Endothelial cell of umbilical vein (primary cell): ENCODE data around the gene KRTAP5-6. TPM values are rescaled to one million over a fixed set of nuclear protein-coding genes. Genes with fewer than 3 reads are reported as not detected.

Experiments
- BruUV-seq: library from RNA; stranded (reverse); fragments of 400-500 nt; replicated peaks from 2 replicates; lab custom pipeline; 2021; lab: Mats Ljungman, UMichigan
- CTCF ChIA-PET: fragments of 300-600, 350-600 bp; sonication (Branson Sonifier 250); formaldehyde crosslinking; loops from one replicate; lab custom pipeline; 2021; ENCODE audit warnings: antibody characterized with exemption, inconsistent platforms; lab: Charles Lee
- POLR2A ChIA-PET: fragments of 300-600, 350-600 bp; sonication (Branson Sonifier 250); formaldehyde crosslinking; loops from one replicate; lab custom pipeline; 2021; ENCODE audit warnings: antibody characterized with exemption, inconsistent platforms; lab: Charles Lee
- DNase-seq: peaks from one replicate; pipeline ENCODE4 v3.0.0-alpha.2; 2011; ENCODE audit warnings: low read depth, low spot score
- FAIRE-seq: peaks from 2 replicates; lab custom pipeline; 2011; peaks lifted over from hg19 to GRCh38; lab: Jason Lieb, UNC
- H2AFZ ChIP-seq: 2 replicates; pipeline ENCODE4 v1.6.0; 2012; ENCODE audit warnings: low read depth, low read length, control low read depth, inconsistent platforms
- H3K27ac ChIP-seq: 2 replicates; pipeline ENCODE4 v1.5.1; 2011; ENCODE audit warnings: low read depth, mild to moderate bottlenecking, control low read depth, low read length, moderate library complexity; ENCODE audit not compliant: insufficient read depth
- H3K27me3 ChIP-seq, 2 experiments: 2 replicates each; pipeline versions ENCODE4 v1.6.0 to v1.6.1; 2011; ENCODE audit warnings: low read length in 2 of 2, mixed read lengths in 1 of 2; ENCODE audit not compliant: control insufficient read depth in 2 of 2, insufficient read depth in 2 of 2
- H3K36me3 ChIP-seq, 2 experiments: 2 replicates in 1 of 2; 3 replicates in 1 of 2; pipeline ENCODE4 v1.5.1; 2011; ENCODE audit warnings: low read length in 2 of 2, mild to moderate bottlenecking in 1 of 2, moderate library complexity in 1 of 2; ENCODE audit not compliant: control insufficient read depth in 2 of 2, insufficient read depth in 2 of 2; ENCODE audit errors: extremely low read depth in 1 of 2
- H3K4me1 ChIP-seq: 3 replicates; pipeline ENCODE4 v1.5.1; 2011; ENCODE audit warnings: mild to moderate bottlenecking, low read length; ENCODE audit not compliant: control insufficient read depth, insufficient read depth; ENCODE audit errors: extremely low read depth
- H3K4me2 ChIP-seq: 2 replicates; pipeline ENCODE4 v1.6.1; 2011; ENCODE audit warnings: low read length, control low read depth, mixed read lengths; ENCODE audit not compliant: insufficient read depth
- H3K4me3 ChIP-seq, 3 experiments: fragments of 200-600 bp in 1 of 3; sonication (generic), shearing (Covaris generic) in 1 of 3; replicated peaks in 1 of 3; 2 replicates each; pipeline ENCODE4 v1.5.1; 2011 to 2016; ENCODE audit warnings: control low read depth in 3 of 3, low read length in 3 of 3, mild to moderate bottlenecking in 2 of 3, inconsistent platforms in 1 of 3, low read depth in 1 of 3, moderate library complexity in 1 of 3; ENCODE audit not compliant: insufficient read depth in 1 of 3
- H3K79me2 ChIP-seq: 2 replicates; pipeline ENCODE4 v1.6.0; 2012; ENCODE audit warnings: low read length, inconsistent platforms; ENCODE audit not compliant: control insufficient read depth, insufficient read depth
- H3K9ac ChIP-seq: replicated peaks from 2 replicates; pipeline ENCODE3; 2011; ENCODE audit warnings: low read length, control low read depth; ENCODE audit not compliant: insufficient read depth; ENCODE audit errors: extremely low read depth
- H3K9me1 ChIP-seq: replicated peaks from 3 replicates; pipeline ENCODE4 v1.6.0; 2011; ENCODE audit warnings: mild to moderate bottlenecking, low read length; ENCODE audit not compliant: control insufficient read depth, insufficient read depth; ENCODE audit errors: extremely low read depth
- H3K9me3 ChIP-seq: replicated peaks from 2 replicates; pipeline ENCODE4 v1.5.1; 2012; ENCODE audit warnings: low read length, inconsistent platforms; ENCODE audit not compliant: control insufficient read depth, insufficient read depth
- H4K20me1 ChIP-seq: replicated peaks from 2 replicates; pipeline ENCODE3; 2011; ENCODE audit warnings: mild to moderate bottlenecking, low read length; ENCODE audit not compliant: control insufficient read depth, insufficient read depth; ENCODE audit errors: extremely low read depth
- CTCF ChIP-seq, 2 donors: IDR thresholded peaks; 1 replicate in 1 of 2; 2 replicates in 1 of 2; pipeline ENCODE4 v1.5.1; 2011; ENCODE audit warnings: low read length in 2 of 2, mild to moderate bottlenecking in 2 of 2, moderate library complexity in 2 of 2, control low read depth in 1 of 2, inconsistent platforms in 1 of 2, low read depth in 1 of 2; ENCODE audit not compliant: insufficient read depth in 1 of 2; ENCODE audit errors: extremely low read depth in 1 of 2
- EZH2 ChIP-seq: IDR thresholded peaks from 2 replicates; pipeline ENCODE4 v1.6.1; 2012; ENCODE audit warnings: borderline replicate concordance, low read depth, mild to moderate bottlenecking, moderate library complexity, low read length, inconsistent platforms; ENCODE audit not compliant: severe bottlenecking
- FOS ChIP-seq: IDR thresholded peaks from 2 replicates; pipeline ENCODE4 v1.6.1; 2011; ENCODE audit warnings: mild to moderate bottlenecking, low read length, moderate library complexity, borderline replicate concordance; ENCODE audit not compliant: insufficient read depth
- GATA2 ChIP-seq: IDR thresholded peaks from 2 replicates; pipeline ENCODE4 v1.7.0; 2011; ENCODE audit warnings: low read depth, mild to moderate bottlenecking, moderate library complexity, mixed read lengths, low read length; ENCODE audit not compliant: insufficient read length, insufficient read depth
- JUN ChIP-seq: IDR thresholded peaks from 2 replicates; pipeline ENCODE4 v1.6.1; 2011; ENCODE audit warnings: borderline replicate concordance, low read depth; ENCODE audit not compliant: insufficient read length, insufficient read depth
- MYC ChIP-seq: IDR thresholded peaks from one replicate; pipeline ENCODE4 v1.6.1; 2011; ENCODE audit warnings: mild to moderate bottlenecking, low read depth, low read length
- POLR2A ChIP-seq: IDR thresholded peaks from 2 replicates; pipeline ENCODE4 v1.6.1; 2012; ENCODE audit warnings: low read depth, mild to moderate bottlenecking, control low read depth, low read length
- POLR2AphosphoS5 ChIP-seq: IDR thresholded peaks from 2 replicates; pipeline ENCODE4 v1.6.1; 2012; ENCODE audit warnings: low read depth, mild to moderate bottlenecking, control low read depth, low read length, moderate library complexity; ENCODE audit not compliant: insufficient read depth
- dilution Hi-C: fragments of 300-500 bp; cut with MboI; formaldehyde crosslinking; loops from one replicate; pipeline ENCODE4 v1.15.0; 2019; ENCODE audit warnings: low sequenced_read_pairs; ENCODE audit not compliant: extremely low pct_ligation_motif_present
- intact Hi-C: fragments of 100-400 bp; cut with micrococcal nuclease; formaldehyde crosslinking; loops from one replicate; pipeline ENCODE4 v1.10.0; 2022
- polyA plus RNA-seq, 4 experiments: library from polyadenylated mRNA; depleted of rRNA in 3 of 4; stranded (reverse) in 3 of 4; unstranded in 1 of 4; fragments of >200 nt; gene quantifications; 2 replicates each; pipeline versions ENCODE4 v1.2.1 to v1.2.3, GENCODE V29; 2011 to 2012; ENCODE audit warnings: missing spikeins in 1 of 4
- total RNA-seq: library from RNA; stranded (reverse); gene quantifications from 2 replicates; pipeline ENCODE4 v1.2.3, GENCODE V29; 2021
- TF ChIP-seq, protein P1 (sequence below): IDR thresholded peaks from 2 replicates; pipeline ENCODE4 v1.6.1; 2011; ENCODE audit not compliant: insufficient read depth, insufficient read length

The KRTAP5-6 gene
- total and polyA plus RNA-seq, 2 donors (not counting 3 experiments of a cell fraction or from before 2014, with no cell fraction given) = not detected

GRCh38 chr11:1695548-1696108 is 1.4 kb upstream of the KRTAP5-6 start:
- no peak overlapping the region for H3K9ac ChIP-seq
- no peaks in the 10 kb centered on the region for H3K79me2 ChIP-seq
- intact Hi-C loops (no loop called here), dilution Hi-C loops (no loop called here)
- FAIRE-seq (no peak), DNase-seq (no peak)
- no peaks in the 10 kb centered on the region for H3K36me3 ChIP-seq
- POLR2A ChIA-PET = no interaction called here
- BruUV-seq = no TSS peak
- H3K9me3 ChIP-seq = no peaks in the 10 kb centered on the region
- H3K27me3 ChIP-seq = no peaks in the 10 kb centered on the region
- H3K4me1 ChIP-seq = peaks cover 16% of the 10 kb centered on the region
- CTCF ChIA-PET = interaction anchor here (0.8 to 5.5 kb wide), 5 partner anchors 17 to 138 kb away, joined by 4 to 623 read pairs (median 7); partner anchors contain the start of gene SYT8
- no peaks in the 10 kb centered on the region for H3K9me1 ChIP-seq
- no peak overlapping the region for H3K4me2 ChIP-seq
- TF ChIP-seq FOS = no peak
- TF ChIP-seq, protein P1, sequence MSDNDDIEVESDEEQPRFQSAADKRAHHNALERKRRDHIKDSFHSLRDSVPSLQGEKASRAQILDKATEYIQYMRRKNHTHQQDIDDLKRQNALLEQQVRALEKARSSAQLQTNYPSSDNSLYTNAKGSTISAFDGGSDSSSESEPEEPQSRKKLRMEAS = no peak
- no peak for TF ChIP-seq GATA2
- TF ChIP-seq JUN = no peak
- no peak for TF ChIP-seq POLR2A
- H4K20me1 ChIP-seq = no peaks in the 10 kb centered on the region
- H2AFZ ChIP-seq = no peak overlapping the region
- H3K4me3 ChIP-seq = no peak overlapping the region
- H3K27ac ChIP-seq = no peak overlapping the region

- Histone ChIP-seq H3K79me2 (no peaks in the 10 kb centered on the region), H4K20me1 (no peaks in the 10 kb centered on the region), H3K36me3 (no peaks in the 10 kb centered on the region), H2AFZ (no peak overlapping the region), H3K9me1 (no peaks in the 10 kb centered on the region), H3K27ac (no peak overlapping the region), H3K4me1 (peaks cover 8% of the 10 kb centered on the region), H3K9ac (no peak overlapping the region), H3K9me3 (no peaks in the 10 kb centered on the region), H3K27me3 (no peaks in the 10 kb centered on the region), H3K4me3 (no peak overlapping the region), H3K4me2 (no peak overlapping the region)
- intact Hi-C loops = no loop called here
- BruUV-seq = no TSS peak
- POLR2A ChIA-PET = no interaction called here
- dilution Hi-C loops = no loop called here
- no peak for DNase-seq
- no peak for TF ChIP-seq GATA2
- TF ChIP-seq, protein P1 = no peak
- TF ChIP-seq JUN = no peak
- no peak for TF ChIP-seq POLR2AphosphoS5
- no peak for TF ChIP-seq CTCF (IDR thresholded peaks at IDR 0.05; ENCODE audit: extremely low read depth in 1 of 2, insufficient read depth in 1 of 2, low read depth in 1 of 2, low read length in 2 of 2)
- TF ChIP-seq EZH2 = no peak
- no peak for TF ChIP-seq FOS
- TF ChIP-seq POLR2A = no peak
- no peak for TF ChIP-seq MYC
- no peak for FAIRE-seq
- CTCF ChIA-PET = interaction anchor here (2.1 to 3.5 kb wide), 3 partner anchors 47 to 133 kb away, joined by 19 to 22 read pairs (median 21); no protein-coding TSS in a partner anchor
These were observed 2.8 kb downstream of the KRTAP5-6 start for GRCh38 chr11:1699771-1700170.
